RWPE1 (cell line): Measurements from ENCODE around the gene PADI3.

Source experiments
- CTCF ChIA-PET: fragments of 350-600 bp; sonication (Branson Sonifier 250); formaldehyde crosslinking; extraction: SDS; loops from one replicate; lab custom pipeline; 2021; lab: Yijun Ruan, JAX
- POLR2A ChIA-PET: fragments of 400-600 bp; formaldehyde crosslinking; extraction: SDS; loops from one replicate; lab custom pipeline; 2020; ENCODE audit warnings: antibody characterized with exemption; ENCODE audit not compliant: low non-redundant PET; lab: Yijun Ruan, JAX
- DNase-seq: peaks from one replicate; pipeline ENCODE4 v3.0.0; 2012; ENCODE audit warnings: low spot score
- H3K27ac ChIP-seq: fragments of 450-650 bp; 2 replicates; pipeline ENCODE4 v1.5.1; 2017
- TF ChIP-seq, protein P1 (sequence below): fragments of 450-650 bp; conservative IDR thresholded peaks from 2 replicates; pipeline ENCODE4 v1.5.1; 2017; ENCODE audit warnings: low read depth, mild to moderate bottlenecking

Gene PADI3

GRCh38 chr1:17228619-17229018 lies 20.3 kb upstream of the PADI3 start:
- TF ChIP-seq, protein P1, sequence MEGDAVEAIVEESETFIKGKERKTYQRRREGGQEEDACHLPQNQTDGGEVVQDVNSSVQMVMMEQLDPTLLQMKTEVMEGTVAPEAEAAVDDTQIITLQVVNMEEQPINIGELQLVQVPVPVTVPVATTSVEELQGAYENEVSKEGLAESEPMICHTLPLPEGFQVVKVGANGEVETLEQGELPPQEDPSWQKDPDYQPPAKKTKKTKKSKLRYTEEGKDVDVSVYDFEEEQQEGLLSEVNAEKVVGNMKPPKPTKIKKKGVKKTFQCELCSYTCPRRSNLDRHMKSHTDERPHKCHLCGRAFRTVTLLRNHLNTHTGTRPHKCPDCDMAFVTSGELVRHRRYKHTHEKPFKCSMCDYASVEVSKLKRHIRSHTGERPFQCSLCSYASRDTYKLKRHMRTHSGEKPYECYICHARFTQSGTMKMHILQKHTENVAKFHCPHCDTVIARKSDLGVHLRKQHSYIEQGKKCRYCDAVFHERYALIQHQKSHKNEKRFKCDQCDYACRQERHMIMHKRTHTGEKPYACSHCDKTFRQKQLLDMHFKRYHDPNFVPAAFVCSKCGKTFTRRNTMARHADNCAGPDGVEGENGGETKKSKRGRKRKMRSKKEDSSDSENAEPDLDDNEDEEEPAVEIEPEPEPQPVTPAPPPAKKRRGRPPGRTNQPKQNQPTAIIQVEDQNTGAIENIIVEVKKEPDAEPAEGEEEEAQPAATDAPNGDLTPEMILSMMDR = no peak
- CTCF ChIA-PET = no interaction called here
- no peak for DNase-seq
- POLR2A ChIA-PET = no interaction called here
- H3K27ac ChIP-seq = peak overlapping the region; percentile 100

- DNase-seq = no peak
- ChIA-PET POLR2A (interaction anchor here (0.8 kb wide), 1 partner anchor 1395 kb away, joined by 3 read pairs; no protein-coding TSS in a partner anchor), CTCF (interaction anchor here (0.5 to 0.7 kb wide), 2 partner anchors 104 to 171 kb away, joined by 4 to 5 read pairs; no protein-coding TSS in a partner anchor)
- TF ChIP-seq, protein P1 = no peak
- H3K27ac ChIP-seq = peak overlapping the region; percentile 100
Measured at GRCh38 chr1:17229379-17229778, 19.5 kb upstream of the PADI3 start.

- ChIA-PET CTCF (no interaction called here), POLR2A (no interaction called here)
- TF ChIP-seq, protein P1 = no peak
- no peak for DNase-seq
- peak overlapping the region; percentile 100 for H3K27ac ChIP-seq
Measured at GRCh38 chr1:17230106-17230505, 18.8 kb upstream of the PADI3 start.

DNA sequence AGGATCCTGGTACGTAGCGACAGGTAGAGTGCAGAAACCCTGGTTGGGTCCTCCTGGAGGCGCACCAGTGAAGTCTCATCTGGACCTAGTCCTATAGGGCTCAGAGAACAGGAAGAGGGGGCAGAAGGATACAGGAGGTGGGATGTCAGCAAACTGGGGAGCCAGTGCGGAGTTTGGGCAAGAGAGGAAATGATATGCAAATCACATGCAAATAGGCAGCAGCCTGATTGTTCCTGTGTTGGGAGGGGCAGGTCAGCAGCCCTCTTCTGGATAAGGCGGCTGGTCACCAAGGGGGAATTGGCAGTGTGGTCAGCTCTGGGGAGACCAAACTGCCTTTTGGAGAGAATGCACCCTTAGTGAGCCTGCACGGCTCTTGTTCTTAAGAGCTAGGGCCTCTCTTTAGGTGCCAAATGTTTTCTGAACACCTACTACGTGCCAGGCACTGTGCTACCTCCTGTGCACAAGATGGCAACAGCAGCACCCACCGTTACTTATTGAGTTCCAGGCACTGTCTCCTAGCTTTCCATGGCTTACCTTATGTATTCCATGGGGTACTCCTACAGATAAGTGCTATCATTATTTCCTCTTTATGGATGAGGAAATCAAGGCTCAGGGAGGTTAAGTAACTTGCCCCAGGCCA lies 18.1 kb upstream of the PADI3 start:
- CTCF ChIA-PET = no interaction called here
- TF ChIP-seq, protein P1 = no peak
- no peak for DNase-seq
- H3K27ac ChIP-seq = peak overlapping the region; percentile 100
- POLR2A ChIA-PET = no interaction called here

DNA sequence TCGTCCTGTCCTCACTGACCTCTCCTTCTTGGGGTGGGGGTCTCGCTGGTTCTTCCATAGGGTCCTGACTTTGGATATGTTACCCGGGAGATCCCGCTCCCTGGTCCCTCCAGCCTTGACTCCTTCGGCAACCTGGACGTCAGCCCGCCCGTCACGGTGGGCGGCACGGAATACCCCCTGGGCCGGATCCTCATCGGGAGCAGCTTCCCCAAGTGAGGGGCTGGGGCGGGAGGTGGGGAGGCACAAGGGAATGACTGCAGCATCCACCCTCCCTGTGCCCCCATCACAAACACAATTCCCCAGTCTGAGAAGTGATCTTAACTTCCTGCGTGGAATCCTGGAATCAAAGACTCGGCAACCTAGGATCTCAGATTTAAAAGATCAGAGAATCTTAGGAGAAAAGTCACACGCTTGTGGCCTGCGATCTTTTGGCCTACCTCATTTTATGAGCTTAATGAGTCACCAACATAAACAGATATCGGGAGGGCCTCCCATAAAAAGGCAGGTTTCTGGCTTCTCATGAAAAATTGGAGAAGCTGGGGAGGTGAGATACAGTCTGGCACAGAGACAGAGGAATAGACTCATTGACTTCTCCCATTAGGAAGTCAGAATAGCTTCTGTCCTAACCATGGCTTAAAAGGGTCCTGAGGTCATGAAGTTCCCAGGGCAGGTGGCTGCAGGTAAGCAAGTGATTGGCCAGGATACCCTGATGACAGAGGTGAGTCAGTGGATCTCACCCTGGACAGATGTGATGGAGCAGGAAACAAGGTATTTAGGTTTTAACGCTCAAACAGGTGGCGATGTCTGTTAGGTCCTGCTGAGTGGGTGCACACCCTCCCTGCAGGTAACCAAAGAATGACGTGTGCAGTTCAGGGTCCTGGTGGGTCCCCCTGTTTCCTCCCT lies 15.9 kb upstream of the PADI3 start:
- TF ChIP-seq, protein P1 = no peak
- H3K27ac ChIP-seq = peak overlapping the region; percentile 100
- POLR2A ChIA-PET = interaction anchor here (0.5 to 0.9 kb wide), 4 partner anchors 57 to 200 kb away, joined by 3 to 10 read pairs (median 4); no protein-coding TSS in a partner anchor
- DNase-seq = peak; percentile 90
- CTCF ChIA-PET = interaction anchor here (0.6 to 2.5 kb wide), 3 partner anchors 62 to 108 kb away, joined by 3 to 19 read pairs (median 4); no protein-coding TSS in a partner anchor

DNA sequence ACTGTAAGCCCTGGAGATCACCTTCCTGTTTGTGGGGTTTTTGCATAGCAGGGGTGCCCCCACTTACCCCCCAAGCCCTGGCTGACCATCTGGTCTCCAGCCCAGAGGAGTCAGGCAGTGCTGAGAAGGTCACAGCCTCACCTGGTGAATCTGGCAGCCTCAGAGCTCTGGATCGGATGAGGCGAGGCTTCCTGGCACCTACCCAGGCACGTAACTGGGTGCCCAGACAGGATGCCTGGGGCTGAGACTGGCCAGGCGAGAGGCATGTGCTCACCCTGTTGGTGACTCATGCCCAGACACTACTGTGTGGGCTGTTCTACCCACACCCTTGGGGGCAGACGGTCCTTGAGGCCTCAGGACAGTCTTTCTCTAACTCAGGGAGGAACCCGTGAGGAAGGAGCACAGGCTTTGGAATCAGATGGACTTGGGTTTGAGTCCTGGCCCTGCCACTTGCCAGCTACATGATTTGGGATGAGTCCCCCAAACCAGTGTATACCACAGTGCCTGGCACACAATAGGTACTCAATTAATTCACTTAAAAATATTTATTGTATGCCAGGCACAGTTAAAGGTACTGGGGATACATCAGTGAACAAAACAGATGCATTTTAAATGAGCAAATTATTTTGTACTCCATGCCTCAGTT lies 15.1 kb upstream of the PADI3 start:
- peak overlapping the region; percentile 100 for H3K27ac ChIP-seq

More for the DNA sequence above, 15.1 kb upstream of the PADI3 start:
- ChIA-PET CTCF (interaction anchor here (2.5 kb wide), 1 partner anchor 108 kb away, joined by 19 read pairs; no protein-coding TSS in a partner anchor), POLR2A (interaction anchor here (0.5 to 0.9 kb wide), 2 partner anchors 105 to 108 kb away, joined by 3 to 10 read pairs; no protein-coding TSS in a partner anchor)
- peak; percentile 97 for DNase-seq
- TF ChIP-seq, protein P1 = no peak
